GM12874 (cell line): Measurements from ENCODE around the gene MED4.
A peak's percentile ranks its signal among the peaks of the same experiment; 100 is the strongest.

Experiments
- TF ChIP-seq, protein P1 (sequence below): IDR thresholded peaks from 2 replicates; pipeline ENCODE4 v1.5.1; 2011; ENCODE audit warnings: low read depth, mild to moderate bottlenecking, control low read depth, low read length, moderate library complexity; ENCODE audit not compliant: insufficient read depth

MED4 gene

DNA sequence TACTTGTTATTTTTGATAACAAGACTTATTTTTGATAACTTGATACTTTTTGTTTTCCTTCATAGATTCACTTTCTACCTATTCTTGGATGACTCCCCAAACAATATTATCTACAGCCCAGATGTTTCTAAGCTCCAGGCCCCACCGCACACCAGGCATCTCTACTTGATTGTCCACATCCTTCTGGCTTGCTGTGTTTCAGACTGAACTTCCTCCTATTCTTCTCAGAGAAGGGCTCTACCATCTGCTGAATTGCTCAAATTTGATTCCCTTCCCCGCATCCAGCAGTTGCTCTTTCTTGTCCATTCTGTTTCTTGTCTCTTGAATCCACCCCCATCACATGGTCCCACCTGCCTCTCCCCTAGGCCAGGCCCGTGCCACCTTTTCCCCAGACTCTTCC, 44.4 kb downstream of the MED4 start:
- TF ChIP-seq, protein P1, sequence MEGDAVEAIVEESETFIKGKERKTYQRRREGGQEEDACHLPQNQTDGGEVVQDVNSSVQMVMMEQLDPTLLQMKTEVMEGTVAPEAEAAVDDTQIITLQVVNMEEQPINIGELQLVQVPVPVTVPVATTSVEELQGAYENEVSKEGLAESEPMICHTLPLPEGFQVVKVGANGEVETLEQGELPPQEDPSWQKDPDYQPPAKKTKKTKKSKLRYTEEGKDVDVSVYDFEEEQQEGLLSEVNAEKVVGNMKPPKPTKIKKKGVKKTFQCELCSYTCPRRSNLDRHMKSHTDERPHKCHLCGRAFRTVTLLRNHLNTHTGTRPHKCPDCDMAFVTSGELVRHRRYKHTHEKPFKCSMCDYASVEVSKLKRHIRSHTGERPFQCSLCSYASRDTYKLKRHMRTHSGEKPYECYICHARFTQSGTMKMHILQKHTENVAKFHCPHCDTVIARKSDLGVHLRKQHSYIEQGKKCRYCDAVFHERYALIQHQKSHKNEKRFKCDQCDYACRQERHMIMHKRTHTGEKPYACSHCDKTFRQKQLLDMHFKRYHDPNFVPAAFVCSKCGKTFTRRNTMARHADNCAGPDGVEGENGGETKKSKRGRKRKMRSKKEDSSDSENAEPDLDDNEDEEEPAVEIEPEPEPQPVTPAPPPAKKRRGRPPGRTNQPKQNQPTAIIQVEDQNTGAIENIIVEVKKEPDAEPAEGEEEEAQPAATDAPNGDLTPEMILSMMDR: no peak

DNA sequence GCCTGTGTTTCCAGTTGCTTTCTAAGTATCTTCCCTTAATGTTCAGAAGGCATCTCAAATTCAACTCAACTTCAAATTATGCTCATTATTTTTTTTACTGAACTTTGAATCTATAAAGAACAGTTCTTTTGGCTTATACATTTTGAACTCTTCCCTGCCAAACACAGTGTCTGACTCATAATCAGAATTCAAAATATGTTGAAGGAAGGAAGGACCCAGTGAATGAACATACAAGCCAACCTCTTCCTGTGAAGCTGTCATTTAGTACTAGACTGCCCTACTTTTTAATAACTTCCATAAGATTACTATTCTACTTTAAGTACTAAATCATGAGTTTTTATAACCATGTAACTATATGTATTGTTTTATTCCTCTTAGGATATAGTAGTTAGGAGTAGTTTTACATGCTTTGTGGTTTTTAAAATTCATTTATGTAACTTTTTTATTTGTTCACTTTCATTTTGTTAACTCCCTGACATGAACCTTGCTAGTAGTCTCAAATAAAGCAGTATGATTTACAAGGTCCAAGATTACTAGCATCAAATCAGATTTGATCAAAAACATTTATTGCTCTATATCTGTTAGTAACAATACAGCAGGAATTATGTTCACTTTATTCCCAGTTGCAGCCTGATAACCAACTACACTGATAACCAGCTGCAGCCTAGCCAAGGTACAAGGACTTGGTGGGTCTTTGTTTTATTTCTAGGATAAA, 51.0 kb downstream of the MED4 start:
- TF ChIP-seq, protein P1: no peak

DNA sequence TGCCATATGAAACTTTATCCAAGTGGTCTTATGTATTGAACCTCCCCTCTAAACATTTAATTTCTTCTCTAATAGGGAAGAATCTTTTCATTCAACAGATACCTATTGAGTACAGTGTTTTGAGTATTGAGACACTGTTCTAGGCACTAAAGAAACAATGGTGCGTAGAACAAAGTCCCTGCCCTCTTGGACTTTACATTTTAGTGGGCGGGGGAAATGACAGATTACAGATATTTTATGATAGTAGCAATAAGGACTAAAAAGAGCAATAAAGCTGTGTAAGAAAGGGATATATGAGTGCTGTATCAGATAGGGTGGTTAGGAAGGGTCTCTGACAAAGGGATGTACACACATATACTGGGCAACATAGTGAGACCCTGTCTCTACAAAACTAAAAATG, 52.0 kb downstream of the MED4 start:
- TF ChIP-seq, protein P1: no peak

DNA sequence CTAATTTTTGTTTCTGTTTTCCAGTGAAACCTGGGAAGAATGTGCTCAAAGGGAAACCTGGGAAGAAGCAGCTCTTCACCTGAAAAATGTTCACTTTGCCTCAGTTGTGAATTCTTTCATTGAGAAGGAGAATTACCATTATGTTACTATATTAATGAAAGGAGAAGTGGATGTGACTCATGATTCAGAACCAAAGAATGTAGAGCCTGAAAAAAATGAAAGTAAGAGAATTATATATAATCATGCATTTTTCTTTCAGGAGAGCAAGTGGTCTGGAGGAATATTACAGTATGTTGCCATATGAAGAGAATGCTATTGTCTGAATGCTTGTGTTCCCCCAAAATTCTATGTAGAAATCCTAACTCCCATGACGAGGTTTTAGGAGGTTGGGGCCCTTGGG, 54.0 kb downstream of the MED4 start:
- TF ChIP-seq, protein P1: no peak

DNA sequence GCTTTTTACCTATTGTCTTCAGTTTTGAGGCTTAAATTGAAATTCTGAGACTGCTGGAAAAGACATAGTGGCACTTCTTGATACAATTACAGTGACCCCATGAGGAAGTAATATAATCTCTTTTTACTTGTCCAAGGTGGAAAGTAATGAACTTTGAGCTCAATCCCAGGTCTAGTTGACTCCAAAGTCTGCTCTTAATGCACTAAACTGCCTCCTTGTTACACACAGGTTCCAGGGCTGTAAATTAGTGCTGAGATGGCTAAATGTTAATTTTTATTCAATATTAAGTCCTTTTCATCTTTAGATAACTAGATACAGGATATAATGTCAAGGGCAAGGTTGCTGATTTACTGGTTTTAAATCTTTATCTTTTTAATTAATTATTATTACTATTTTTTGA, 54.9 kb downstream of the MED4 start:
- TF ChIP-seq, protein P1: no peak

DNA sequence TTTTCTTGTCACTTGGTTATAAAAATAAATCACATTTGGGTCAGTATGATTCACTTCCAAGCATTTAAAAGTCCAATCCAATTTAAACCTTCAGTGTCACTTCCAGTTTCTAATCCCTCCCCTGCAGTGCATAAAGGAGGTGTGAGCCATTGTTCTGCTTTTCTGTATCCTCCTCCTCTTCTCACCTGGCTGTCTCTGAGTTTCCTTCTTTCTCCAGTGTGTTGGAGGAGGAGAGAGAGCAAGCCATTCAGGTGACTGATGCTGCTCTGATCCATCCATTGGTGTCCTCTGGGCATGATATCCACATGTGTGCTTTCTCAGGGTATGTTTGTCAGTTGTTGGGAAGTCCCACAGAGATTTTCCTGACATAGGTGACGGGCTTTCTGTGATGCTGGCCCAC, 56.1 kb downstream of the MED4 start:
- TF ChIP-seq, protein P1: no peak

DNA sequence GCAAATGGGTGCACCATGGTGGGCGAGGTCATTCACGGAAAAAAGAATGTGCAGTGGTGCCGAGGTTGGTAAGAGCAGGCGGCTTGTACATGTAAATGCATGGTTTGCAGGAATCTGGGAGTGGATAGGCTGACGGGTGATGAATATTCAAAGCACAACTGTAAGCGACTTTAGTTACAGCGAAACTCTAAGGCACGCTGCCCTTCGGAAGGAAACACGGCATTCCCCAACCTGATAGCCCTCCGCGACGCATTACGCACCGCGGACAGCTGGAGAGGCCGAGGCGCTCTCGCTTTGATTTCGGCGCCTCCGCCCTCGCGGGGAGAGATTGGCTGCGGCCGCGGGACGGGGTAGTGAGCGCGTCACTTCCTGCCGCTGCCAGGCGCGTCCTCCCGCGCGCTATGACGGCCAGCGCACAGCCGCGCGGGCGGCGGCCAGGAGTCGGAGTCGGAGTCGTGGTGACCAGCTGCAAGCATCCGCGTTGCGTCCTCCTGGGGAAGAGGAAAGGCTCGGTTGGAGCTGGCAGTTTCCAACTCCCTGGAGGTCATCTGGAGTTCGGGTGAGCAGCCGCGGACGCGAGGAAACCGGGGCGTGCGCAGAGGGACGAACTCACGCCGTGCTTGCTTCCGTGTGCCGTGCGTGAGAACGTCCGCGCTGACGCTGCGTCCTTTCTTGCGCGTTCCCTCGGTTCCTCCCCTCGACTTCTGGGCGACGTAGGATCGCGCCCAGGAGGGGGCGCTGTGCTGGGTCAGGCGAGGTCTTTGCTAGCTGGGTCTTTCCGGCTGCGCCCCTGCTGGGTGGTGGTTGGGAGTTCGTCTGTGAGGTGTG, 57.3 kb downstream of the MED4 start, which contains the start of gene NUDT15:
TSS of gene NUDT15 (plus strand) at position 381 of the 828 bp plus-strand sequence. CDS start at position 402, 21 bp downstream.
- TF ChIP-seq, protein P1: peak; percentile 100
